HG03565 (cell line): ENCODE data around the gene TFPI.

Source experiments
- ATAC-seq: cut with Tn5 transposase; IDR thresholded peaks from one replicate; pipeline ENCODE4 v1.9.1; 2021; ENCODE audit warnings: mild to moderate bottlenecking, moderate library complexity; ENCODE audit not compliant: unreplicated experiment

The TFPI gene

DNA sequence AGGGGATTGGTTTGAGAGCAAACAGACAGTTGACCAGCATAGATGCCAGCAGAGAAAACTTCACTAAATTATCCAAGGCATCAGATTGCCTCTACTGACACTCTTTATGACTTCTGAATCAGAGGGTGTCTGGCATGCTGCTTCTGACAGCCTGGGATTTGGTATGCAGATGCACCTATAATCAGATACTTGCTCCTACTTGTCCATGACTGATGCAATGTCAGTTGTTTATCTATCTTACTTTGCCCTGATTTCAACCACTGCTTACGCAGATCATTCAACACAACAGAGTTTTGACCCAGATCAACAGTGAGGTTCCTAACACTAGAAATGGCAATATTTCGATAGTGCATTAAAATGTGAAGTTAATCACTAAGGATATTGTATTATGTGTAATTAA lies 83.5 kb downstream of the TFPI start:
- no peak for ATAC-seq

DNA sequence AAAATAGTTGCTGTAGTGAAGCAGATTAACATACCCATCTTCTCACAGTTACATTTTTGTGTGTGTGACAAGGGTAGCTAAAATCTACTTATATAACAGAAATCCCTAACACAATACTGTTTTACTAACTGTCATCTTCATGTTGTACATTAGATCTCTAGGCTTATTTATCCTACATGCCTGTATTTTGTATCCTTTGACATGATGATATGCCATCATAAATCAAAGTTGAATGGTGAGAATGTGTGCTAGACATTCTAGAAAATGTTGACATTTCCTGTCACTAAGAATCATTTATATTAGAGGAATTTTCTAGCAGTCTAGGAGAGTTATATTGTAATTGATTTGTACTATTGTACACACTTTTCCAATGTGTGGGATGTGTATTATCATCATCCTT lies 84.7 kb downstream of the TFPI start:
- ATAC-seq: no peak

DNA sequence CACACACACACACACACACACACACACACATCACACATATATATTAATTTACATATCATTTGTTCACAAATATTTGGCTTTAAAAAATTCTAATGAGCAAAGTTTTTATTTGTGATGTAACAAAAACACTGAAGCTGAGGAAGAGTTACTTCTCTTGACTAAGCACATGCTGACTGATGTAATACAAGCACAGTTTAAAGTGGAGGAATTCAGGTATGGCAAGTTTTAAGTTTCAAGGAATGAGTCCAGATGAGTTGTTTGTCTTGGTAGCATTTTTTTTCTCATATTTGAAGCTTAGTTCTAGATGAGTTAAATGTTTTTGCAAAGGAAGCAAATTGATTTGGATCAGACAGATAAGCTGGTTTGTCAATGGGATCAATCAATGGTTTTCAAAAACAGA lies 86.0 kb downstream of the TFPI start:
- no peak for ATAC-seq

DNA sequence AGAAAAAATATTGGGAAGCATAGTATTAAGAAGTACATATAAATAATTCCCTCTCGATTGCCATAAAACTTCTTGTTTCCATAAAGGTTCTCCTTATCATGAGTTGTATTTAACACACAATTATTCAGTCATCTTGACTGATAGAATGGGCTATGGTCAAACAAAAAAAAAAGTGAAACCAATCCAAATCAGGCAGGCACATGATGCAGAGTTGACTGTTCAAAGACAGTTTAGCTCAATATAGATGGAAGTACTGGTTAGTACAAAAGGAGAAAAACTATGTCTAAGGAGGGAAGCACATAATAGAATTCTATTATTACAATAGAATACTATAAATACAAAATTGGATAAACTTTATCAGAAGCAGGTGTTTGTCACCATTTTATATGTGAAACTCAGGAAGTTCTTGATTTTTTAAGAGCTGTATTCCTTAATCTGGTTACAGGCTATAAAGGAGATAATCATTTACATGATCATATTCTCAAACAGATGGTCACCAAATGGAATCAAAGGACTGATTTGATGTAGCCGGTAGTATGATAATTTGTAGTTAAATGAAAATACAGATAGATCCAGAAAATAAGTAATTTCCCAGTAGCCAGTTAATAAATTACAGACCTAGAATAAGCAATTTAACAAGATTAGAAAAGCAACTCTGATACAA lies 88.0 kb downstream of the TFPI start:
- no peak for ATAC-seq

DNA sequence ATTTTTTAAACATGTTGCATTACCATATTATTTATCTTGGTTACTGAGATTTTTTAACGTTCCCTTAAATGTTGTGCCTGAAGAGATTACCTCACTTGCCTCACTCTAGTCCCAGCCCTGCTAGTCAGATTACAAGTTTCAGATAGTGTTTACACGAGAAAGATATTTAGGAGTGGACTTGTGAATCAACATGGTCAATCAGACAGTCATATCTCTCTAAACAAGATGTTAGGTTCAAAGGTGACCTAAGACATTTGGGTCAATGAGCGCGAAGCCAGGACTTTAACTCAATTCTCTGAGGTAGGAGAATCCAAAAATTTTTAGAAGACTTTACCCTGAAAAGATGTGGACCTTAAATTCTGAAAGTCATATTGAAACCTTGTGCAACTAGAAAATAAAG lies 91.4 kb downstream of the TFPI start:
- ATAC-seq: no peak

DNA sequence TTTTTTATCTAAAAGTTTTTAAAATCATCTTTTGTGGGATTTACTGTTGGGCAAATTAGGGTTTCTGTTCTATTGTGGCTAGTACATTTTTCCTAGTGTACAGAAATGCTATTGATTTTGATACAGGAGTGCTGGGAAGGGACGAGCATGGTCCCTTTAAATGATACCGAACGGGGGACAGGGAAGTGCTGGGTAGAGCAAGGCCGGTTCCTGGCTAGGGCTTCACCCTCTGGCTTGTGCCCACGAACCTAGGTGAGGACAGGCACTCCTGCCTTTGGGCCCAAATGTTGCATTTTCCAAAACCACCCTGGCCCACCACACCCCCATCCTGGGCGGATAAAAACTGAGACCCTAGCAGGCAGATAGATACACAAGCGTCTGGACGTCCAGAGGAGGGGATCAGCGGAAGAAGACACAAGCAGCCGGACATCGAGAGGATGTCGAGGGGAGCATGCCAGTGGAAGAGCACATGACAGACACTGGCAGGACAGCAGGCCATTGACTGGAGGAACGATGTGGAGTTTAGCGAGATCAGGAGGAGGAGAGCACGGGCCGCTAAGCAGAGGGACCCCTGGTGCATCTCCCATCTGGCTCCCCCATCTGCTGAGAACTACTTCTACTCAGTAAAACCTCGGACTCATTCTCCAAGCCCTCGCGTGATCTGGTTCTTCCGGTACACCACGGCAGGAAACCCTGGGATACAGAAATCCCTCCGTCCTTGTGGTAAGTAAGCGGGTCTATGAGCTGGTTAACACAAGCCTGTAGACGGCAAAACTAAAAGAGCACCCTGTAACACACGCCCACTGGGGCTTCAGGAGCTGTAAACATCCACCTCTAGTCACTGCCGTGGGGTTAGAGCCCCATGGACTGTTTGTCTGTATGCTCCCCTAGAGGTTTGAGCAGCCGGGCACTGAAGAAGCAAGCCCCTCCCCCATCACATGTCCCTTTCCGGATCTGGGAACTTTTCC lies 92.7 kb downstream of the TFPI start:
- ATAC-seq: no peak

DNA sequence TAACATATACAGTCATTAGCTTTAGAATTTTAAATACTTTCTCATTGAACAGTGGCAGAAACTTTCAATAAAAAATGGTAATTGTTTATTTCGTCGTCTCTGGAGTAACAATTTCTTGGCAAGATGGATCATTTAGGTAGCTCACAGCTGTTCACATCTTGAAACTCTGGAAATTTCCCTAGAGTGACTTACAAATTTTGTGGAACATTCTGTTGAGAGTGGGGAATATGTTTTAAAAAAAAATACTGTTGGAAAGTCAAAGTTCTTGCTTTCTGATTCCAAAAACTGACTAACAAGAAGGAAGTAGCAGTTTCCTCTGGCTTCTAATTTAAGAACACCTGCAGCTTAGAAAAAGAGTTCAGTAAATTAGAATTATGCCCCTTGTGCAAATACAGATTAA lies 95.0 kb downstream of the TFPI start:
- no peak for ATAC-seq

DNA sequence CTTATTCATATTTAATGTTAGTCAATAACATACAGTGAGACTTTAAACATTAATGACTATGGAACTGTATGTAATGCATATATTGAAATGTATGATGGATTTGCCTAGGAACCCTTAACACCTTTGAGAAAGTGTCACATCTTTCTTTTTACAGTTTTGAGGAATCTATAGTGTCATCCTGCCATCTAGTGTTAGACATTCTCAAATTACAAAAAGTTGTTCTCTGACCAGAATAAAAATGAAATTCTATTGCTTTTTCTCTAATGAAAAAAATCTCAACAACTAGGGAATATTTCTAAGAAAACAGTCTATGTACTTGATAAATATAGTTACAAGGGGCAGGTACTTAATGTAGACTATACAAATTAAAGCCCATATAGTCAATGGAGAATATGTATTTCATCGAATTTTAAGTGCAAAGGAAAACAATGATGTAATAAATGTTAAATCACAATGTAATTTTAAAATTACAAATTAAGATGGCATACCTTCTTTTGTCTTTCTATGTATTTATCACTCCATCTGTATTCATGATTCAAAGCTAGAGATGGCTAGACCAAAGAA lies 101.1 kb downstream of the TFPI start:
- ATAC-seq: no peak

DNA sequence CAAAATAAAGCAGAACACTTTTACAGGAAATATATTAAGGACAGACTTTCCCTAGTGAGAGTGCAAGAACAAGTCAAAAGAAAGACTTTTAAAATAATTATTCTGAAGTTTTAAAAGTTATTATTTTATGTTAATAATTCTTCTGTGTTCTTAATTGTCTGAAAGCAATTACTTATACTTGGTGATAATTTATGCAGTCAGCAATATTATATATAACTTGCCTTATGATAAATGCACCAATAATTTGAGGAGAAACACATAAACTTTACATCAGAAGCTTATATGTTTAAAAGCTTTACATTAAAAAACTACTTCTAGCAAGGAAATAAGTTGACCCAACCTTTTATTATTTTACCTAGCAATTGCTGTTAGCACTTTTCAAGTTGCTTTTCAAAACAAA lies 102.7 kb downstream of the TFPI start:
- ATAC-seq: no peak

DNA sequence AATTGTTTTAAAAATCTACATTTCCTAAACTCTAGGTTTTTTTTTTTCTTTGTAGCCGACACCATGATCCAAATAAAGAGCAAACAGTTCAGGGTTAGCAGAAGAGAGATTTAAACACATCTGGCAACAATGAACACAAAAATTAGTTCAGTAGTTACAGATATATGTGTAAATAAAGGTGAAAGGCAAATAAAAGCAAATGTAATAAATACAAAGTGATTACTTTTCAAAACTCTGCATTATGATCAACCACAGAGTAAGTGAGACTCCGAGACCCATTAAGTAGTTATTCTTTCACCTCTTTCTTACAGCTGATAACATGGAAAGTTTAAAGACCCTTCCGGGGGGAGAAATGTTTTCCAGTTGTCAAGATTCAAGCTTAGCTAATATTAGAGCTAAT lies 106.9 kb downstream of the TFPI start:
- no peak for ATAC-seq

DNA sequence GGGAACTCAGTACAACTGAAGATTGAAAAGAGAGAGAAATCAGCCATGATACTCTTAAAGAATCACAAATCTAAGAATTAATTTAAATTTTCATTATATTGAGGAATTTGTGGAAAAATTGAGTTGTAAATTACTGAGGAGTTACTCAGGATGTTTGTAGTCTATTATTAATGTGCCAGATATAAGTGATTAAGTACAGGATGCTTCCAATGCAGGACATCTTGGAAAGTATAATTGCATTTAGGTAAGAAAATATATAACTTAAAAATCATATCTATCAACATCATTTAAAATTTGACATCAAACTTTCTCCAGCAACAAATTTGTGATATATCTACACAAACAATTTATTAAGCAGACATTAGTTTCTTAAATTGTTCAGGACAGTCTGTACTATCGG lies 107.5 kb downstream of the TFPI start:
- ATAC-seq: no peak

DNA sequence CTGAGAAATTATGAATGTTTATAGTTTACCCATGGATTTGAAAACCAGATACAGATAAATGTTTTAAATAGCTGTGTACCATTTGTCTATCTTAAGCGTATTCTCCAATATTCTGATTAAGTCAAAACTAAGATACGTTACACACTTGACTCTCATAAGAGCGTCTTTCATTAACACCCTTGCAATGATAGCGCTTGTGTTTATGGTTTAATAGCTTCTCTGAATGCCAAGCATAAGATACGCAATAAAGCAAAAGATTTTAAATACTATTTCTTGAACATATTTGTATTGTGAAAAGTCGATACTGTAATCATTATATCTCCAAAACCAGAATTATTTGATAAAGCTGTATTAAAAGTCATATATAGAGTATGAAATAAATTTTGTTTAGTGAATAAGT lies 109.2 kb downstream of the TFPI start:
- no peak for ATAC-seq

DNA sequence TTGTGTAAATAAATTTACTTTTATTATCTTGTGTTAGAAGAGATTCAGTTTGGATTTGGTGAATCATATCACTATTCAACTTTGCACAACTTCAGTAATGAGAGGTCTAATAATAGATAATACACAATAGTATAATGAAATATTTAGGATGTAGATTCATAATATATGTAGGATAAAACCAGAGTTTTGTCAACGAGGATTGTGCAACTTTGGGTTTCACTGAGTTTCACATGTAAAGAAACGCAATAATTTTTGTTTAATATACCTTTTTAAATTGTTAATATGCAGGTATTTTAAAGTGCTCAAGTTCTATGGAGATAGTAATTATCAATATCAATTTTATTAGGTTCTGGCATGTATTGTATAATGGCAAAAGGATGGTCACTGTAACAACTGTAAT lies 111.5 kb downstream of the TFPI start:
- ATAC-seq: no peak

DNA sequence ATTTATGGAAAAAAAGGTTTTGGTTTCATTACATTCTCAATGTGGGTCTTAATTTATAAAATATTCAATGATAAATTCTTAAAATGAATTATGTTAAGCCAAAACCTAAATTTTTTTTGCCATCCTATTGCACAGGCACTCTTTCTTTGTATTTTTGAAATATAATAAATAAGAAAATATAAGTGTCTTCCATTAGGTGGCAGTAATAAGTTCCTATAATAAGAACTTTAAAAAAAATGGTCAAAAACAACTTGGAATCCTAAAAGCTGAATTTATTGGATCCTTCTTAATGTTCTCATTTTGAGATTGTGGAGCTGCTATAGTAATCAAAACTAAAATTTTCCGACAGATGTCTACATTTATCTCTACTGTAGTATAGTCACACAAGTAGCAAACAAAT lies 111.9 kb downstream of the TFPI start:
- no peak for ATAC-seq

DNA sequence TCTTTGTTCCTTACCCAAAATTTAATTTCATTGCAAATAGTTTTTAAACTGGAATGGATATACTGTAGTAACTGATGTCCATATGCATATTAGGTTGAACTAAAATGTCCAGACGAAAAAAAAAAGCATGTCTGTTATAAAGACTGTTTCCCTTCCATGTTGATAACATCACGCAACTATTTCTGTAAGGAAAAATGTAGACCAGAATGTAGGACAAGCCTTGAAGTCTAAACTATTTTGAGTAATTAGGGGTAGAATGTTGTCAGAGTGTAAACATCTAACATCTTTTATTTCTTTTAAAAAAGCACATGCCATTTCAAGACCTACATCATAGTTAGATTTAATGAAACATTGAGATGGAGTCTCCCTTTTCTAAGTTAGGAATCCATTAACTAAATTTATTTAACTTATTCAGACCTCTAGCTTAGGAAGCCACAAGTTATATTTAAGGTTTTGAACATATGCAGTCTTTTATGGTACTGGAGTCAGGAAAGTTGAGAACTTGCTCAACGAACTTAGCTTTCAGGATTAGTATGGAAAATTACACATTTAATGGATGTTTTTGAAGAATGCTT lies 114.0 kb downstream of the TFPI start:
- ATAC-seq: no peak

DNA sequence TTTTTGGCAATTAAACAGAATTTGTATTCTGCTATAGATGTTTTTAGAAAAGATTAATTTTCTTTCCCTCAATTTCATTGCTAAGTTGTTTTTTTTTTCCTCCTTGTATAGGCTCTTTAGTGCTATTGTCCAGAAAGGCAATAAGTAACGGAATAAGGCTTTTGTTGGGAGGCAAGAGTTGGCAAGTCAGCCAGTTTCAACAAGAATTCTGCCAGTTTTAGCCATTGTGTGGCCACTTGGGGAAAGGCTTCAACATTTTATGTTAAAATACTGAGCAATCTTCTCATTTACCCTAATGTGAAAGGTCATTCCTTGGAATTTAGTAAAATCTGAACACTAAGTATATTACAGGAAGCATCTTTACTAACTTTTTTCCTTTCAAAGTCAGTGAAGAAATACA lies 115.8 kb downstream of the TFPI start:
- no peak for ATAC-seq

DNA sequence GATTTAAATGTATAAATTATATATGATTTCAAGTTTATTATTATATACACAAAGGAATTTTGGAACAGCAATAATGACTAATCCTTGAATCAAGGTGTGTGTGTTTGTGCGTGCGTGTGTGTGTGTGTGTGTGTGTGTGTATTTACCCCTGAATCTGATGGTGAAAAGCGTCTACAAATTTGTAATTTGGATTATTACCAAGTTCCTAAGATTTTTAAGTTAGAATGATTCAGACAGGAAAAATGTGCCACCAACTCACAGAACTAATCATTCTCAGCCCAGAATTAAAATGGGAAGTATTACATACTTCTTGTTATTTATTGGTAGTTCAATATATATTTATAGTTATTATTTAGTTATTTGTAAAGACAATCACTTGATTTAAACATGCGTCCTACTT lies 118.5 kb downstream of the TFPI start:
- no peak for ATAC-seq

DNA sequence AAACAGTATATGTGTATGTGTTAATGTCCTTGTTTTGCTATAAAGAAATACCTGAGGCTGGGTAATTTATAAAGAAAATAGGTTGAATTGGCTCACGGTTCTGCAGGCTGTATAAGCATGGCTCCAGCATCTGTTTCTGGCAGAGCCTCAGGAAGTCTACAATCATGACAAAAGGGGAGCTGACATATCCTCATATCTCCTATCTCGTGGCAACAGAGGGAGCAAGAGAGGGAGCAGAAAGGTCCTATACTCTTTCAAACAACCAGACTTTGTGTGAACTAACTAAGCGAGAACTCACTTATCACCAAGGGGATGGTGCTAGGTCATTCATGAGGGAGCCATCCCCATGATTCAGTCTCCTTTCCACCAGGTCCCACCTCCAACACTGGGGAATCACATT lies 119.2 kb downstream of the TFPI start:
- no peak for ATAC-seq

DNA sequence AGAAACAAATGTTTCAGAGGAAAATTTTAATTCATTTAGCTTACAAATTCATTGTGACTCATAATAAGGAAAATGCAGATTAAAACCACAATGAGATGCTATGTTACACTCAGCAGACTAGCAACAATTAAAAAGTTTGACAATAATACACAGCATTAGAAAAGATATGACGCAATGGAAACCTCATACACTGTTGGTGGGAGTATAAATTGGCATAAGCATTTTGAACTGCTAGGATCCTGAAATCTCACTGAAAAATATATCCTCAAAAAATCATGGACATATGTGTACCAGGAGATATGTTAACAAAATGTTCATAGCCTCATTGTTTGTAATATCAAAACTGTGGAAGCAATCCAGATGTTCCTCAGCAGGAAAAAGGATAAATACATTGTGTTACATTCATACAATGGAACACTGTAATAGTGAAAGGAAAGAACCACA lies 119.9 kb downstream of the TFPI start:
- no peak for ATAC-seq

DNA sequence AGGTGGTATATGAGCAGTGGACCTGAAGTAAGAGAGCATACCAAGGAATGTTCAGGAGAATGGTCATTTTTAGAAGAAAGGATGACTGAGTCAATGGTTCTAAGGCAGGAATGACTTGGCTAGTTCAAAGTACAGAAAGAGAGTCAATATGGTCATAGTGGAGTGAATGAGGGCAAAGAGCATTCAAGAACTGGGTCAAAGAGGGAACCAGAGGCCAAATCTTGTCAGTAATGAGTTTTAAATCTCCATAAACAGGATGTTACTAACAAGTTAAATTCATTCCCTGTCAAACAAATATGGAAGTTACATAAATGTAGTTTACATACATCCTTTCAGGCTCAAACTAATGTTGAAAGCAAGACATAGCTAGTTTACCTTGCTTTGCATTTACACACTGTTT lies 122.3 kb downstream of the TFPI start:
- ATAC-seq: no peak

DNA sequence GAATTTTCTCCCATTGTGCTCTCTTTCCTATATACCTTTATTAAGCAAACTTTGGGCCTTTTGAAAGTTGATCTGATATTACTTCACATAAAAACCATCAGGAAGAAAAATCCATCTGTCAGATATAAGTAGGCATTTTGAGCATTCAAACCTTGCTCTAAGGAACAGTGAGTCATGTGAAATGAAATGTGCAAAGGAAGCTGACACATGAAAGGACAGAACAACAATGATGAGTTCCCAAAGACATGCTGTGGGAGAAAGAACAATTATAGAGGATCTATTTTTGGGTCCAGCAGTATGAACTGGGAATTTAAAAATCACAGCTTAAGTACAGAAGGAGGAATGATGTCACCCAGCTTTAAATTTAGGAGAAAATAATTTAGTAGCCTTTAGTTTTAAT lies 124.2 kb downstream of the TFPI start:
- ATAC-seq: no peak

DNA sequence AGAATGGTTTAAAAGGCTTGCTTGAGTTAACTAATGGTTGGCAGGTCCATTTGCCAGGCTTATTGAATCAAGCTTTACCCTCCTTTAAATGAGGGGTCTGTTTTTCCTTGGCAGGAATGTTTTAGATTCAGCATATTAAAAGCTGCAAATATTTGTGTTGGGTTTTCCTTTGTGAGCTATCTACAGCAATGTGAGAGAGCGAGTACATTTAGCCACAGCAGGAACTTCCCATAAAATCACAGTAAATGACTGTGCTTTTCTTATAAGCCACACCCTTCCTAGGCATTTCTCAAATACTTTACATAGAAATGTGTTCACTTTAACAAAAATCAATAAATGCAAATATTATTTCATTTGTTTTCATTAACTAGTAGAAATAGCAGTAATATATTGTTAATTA lies 130.1 kb downstream of the TFPI start:
- ATAC-seq: no peak
